ENCODE results near the gene GJC2.

DNA sequence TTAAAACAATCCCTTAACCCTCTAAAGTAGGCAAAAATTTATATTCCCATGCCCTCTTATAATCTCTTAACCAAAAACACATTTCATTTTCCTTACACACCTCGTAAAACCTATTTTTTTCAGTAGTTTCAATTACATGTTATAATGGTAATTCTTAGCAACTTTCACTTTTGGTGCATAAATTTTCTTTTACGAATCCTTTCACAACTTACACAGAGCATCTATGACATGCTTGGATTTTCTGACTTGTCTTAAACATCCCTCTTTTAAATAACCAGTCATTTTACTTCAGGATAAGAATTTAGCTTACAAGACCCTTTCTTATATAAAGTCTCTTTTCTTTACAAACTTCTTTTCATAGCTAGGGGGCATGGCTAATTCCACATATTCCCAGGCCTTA lies 31.7 kb upstream of the GJC2 start:
- TF ChIP-seq, protein P1, sequence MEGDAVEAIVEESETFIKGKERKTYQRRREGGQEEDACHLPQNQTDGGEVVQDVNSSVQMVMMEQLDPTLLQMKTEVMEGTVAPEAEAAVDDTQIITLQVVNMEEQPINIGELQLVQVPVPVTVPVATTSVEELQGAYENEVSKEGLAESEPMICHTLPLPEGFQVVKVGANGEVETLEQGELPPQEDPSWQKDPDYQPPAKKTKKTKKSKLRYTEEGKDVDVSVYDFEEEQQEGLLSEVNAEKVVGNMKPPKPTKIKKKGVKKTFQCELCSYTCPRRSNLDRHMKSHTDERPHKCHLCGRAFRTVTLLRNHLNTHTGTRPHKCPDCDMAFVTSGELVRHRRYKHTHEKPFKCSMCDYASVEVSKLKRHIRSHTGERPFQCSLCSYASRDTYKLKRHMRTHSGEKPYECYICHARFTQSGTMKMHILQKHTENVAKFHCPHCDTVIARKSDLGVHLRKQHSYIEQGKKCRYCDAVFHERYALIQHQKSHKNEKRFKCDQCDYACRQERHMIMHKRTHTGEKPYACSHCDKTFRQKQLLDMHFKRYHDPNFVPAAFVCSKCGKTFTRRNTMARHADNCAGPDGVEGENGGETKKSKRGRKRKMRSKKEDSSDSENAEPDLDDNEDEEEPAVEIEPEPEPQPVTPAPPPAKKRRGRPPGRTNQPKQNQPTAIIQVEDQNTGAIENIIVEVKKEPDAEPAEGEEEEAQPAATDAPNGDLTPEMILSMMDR (IDR thresholded peaks at IDR 0.05), result no peak
- TF ChIP-seq POLR2A (IDR thresholded peaks at IDR 0.05), result no peak

Data from breast epithelium (tissue), 3 donors.